ENCODE data around the gene KCTD1. TPM values are rescaled to one million over a fixed set of nuclear protein-coding genes. Genes with fewer than 3 reads are reported as not detected.

Gene KCTD1
- total and polyA plus RNA-seq, 11 donors, result 4.8 to 21.8 (median 8.9) TPM

DNA sequence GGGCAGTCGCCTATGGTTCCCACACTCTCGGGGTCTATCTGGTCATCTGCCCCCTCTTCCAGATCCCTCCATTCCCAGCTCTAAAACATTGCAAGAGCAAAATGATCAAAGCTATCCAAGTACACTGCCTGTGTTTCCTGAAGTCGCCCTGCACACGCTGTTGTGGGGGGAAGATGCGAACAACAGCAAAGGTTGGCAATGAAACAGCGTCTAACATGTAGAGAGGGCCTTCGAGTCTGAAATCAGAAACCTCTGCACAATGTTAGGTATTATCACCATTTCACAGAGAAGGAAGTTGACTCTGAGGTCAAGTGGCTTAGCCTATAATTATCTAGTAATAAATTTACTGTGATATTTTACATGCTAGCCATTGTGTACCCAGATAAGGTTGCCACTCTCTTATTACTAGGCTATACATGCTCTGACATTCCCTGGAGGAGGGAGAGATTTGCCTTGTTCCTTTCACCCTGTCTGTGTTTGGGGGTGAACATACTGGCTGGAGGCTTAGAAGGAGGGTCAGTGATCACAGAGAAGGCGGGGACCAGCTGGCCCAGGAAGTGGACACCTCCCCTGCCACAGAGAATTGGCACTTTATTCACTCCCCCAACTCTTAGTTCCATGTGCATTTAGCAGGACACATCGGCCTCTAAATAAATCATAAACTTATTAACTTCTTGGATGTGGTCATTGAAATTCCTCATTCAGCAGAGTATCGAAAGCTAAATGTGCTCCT, 36.8 kb downstream of the KCTD1 start:
- Histone ChIP-seq H3K27ac (peak overlapping the region in 5 of 12 donors; percentile 11 to 51 (median 44)), H3K36me3 (no peaks in the 10 kb centered on the region), H3K4me1 (peaks cover 1 to 45% (median 21%) of the 10 kb centered on the region in 12 donors), H3K4me3 (peak overlapping the region in 1 of 12 donors; percentile 9), H3K27me3 (no peaks in the 10 kb centered on the region), H3K9me3 (no peaks in the 10 kb centered on the region)
- intact Hi-C loops (cut with DNase I), result loop anchor here in 3 of 10 donors (2.0 to 10.0 kb wide), 3 partner anchors 47 to 51 kb away; no protein-coding TSS in a partner anchor
- no peak for DNase-seq
- TF ChIP-seq, protein P1, sequence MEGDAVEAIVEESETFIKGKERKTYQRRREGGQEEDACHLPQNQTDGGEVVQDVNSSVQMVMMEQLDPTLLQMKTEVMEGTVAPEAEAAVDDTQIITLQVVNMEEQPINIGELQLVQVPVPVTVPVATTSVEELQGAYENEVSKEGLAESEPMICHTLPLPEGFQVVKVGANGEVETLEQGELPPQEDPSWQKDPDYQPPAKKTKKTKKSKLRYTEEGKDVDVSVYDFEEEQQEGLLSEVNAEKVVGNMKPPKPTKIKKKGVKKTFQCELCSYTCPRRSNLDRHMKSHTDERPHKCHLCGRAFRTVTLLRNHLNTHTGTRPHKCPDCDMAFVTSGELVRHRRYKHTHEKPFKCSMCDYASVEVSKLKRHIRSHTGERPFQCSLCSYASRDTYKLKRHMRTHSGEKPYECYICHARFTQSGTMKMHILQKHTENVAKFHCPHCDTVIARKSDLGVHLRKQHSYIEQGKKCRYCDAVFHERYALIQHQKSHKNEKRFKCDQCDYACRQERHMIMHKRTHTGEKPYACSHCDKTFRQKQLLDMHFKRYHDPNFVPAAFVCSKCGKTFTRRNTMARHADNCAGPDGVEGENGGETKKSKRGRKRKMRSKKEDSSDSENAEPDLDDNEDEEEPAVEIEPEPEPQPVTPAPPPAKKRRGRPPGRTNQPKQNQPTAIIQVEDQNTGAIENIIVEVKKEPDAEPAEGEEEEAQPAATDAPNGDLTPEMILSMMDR (IDR thresholded peaks at IDR 0.05), result no peak
- TF ChIP-seq POLR2A (IDR thresholded peaks at IDR 0.05), result no peak
- WGBS, 4 donors, result 53 to 59% (median 58%) methylated on average over 10 of the region's 10 CpGs
- ATAC-seq, result peak in 3 of 4 donors; percentile 16 to 30 (median 27)

DNA sequence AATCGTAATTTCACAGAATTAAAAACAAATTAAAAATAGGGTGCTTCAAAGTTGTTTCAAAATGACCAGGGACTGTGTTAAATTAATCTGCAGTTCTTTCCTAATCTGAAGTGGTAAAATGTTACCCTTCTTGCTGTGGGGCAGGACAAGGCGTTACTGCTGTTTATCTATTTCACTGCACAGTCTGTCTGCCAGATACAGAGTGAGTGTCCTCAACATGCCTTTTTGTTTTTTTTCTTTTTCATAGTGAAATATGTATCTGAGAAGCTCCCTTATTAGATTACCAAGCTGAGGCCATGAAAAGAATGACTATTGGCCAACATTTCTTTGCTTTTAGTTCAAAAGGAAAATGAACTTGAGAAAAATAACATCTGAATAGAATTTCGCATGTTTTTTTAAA, 38.0 kb downstream of the KCTD1 start:
- no peaks in the 10 kb centered on the region for H3K9me3 ChIP-seq
- WGBS, 4 donors, result 49 to 63% (median 57%) methylated on average over 3 of the region's 3 CpGs
- H3K27me3 ChIP-seq, result no peaks in the 10 kb centered on the region
- DNase-seq (no peak), ATAC-seq (peak; percentile 76 to 82 (median 78))
- H3K4me3 ChIP-seq, result no peak overlapping the region
- no peaks in the 10 kb centered on the region for H3K36me3 ChIP-seq
- intact Hi-C loops (cut with DNase I), result loop anchor here in 3 of 10 donors (2.0 to 10.0 kb wide), 3 partner anchors 46 to 50 kb away; no protein-coding TSS in a partner anchor
- peak overlapping the region in 6 of 12 donors; percentile 2 to 51 (median 37) for H3K27ac ChIP-seq
- peaks cover 0 to 42% (median 17%) of the 10 kb centered on the region in 12 donors for H3K4me1 ChIP-seq
- TF ChIP-seq, protein P1 (IDR thresholded peaks at IDR 0.05), result no peak
- no peak for TF ChIP-seq POLR2A (IDR thresholded peaks at IDR 0.05)

DNA sequence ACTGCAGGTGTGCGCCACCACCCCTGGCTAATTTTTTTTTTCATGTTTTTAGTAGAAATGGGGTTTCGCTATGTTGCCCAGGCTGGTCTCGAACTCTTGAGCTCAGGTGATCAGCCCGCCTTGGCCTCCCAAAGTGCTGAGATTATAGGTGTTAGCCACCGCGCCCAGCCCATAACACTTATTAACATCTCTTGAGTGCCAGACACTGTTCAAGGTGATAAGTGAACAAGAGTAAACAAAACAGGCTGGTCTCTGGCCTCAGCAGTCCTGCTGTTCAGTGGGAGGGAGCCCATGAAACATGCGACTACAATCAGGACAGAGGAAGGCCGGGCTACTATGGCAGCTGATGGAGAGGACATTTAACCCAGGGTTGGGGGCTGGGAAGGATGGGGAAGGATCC, 42.3 kb downstream of the KCTD1 start:
- intact Hi-C loops (cut with DNase I), result no loop called here
- H3K27me3 ChIP-seq, result no peaks in the 10 kb centered on the region
- H3K9me3 ChIP-seq, result no peaks in the 10 kb centered on the region
- DNase-seq (no peak), ATAC-seq (no peak)
- no peak overlapping the region for H3K4me3 ChIP-seq
- no peak overlapping the region for H3K27ac ChIP-seq
- TF ChIP-seq POLR2A (IDR thresholded peaks at IDR 0.05), result no peak
- TF ChIP-seq, protein P1 (IDR thresholded peaks at IDR 0.05), result no peak
- H3K36me3 ChIP-seq, result no peaks in the 10 kb centered on the region
- H3K4me1 ChIP-seq, result peaks cover 0 to 17% (median 9%) of the 10 kb centered on the region in 12 donors
- 94 to 98% (median 97%) methylated on average over 8 of the region's 8 CpGs for WGBS, 4 donors

DNA sequence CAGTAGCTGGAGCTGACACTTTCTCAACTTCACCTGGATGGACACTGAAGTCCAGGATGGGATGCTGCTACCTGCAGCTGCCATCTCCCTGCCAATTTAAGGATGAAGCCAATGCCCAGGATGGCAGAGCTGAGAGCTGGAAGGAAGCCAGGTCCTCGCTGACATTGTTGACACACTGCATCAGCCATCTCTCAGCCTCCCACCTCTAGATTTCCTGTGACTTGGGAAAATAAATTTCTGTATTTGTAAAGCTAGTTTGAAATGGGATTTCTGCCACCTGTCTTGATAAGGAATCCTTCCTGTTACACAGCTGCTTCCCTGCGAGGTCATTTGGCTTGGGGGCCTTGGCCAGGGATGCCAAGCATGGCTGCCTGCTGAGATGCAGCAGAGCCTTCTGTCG, 43.5 kb downstream of the KCTD1 start:
- 43 to 52% (median 46%) methylated on average over 3 of the region's 3 CpGs for WGBS, 4 donors
- Histone ChIP-seq H3K4me1 (peaks cover 0 to 5% (median under 1%) of the 10 kb centered on the region in 12 donors), H3K27me3 (no peaks in the 10 kb centered on the region), H3K9me3 (no peaks in the 10 kb centered on the region), H3K4me3 (no peak overlapping the region), H3K27ac (no peak overlapping the region), H3K36me3 (peaks cover 0 to 6% (median 0%) of the 10 kb centered on the region in 9 donors)
- DNase-seq (no peak), ATAC-seq (no peak)
- no peak for TF ChIP-seq POLR2A (IDR thresholded peaks at IDR 0.05)
- TF ChIP-seq, protein P1 (IDR thresholded peaks at IDR 0.05), result no peak
- intact Hi-C loops (cut with DNase I), result no loop called here
